GOT3 (cell line): ENCODE results near the gene IFNA16.
"Not testable (repeated sequence)": the region's sequence is repeated elsewhere in the genome, so short reads cannot be mapped to it uniquely, and the experiment has no call there.

ENCODE experiments used
- DNase-seq: peaks from one replicate; lab custom pipeline; 2025; ENCODE audit warnings: mixed read lengths; lab: John Stamatoyannopoulos, UW

The IFNA16 gene

GRCh38 chr9:21194867-21195776, 22.0 kb downstream of the IFNA16 start:
- not testable (repeated sequence) for DNase-seq

GRCh38 chr9:21187487-21187886, 29.6 kb downstream of the IFNA16 start, which contains the start of gene IFNA4:
IFNA4 (minus strand) TSS chr9:21187587; CDS start chr9:21187531, 56 bp downstream.
- DNase-seq = not testable (repeated sequence)

- DNase-seq = not testable (repeated sequence)
These were observed 34.0 kb downstream of the IFNA16 start for GRCh38 chr9:21182810-21183736.

GRCh38 chr9:21174671-21175070, 42.4 kb downstream of the IFNA16 start:
- no peak for DNase-seq

- DNase-seq = no peak
These were observed 45.0 kb downstream of the IFNA16 start for GRCh38 chr9:21172156-21172555.

GRCh38 chr9:21171351-21171750, 45.8 kb downstream of the IFNA16 start:
- DNase-seq = no peak

- not testable (repeated sequence) for DNase-seq
These were observed 50.6 kb downstream of the IFNA16 start, which contains the start of gene IFNA21 for GRCh38 chr9:21166560-21166959. IFNA21 (minus strand) TSS chr9:21166660; CDS start chr9:21166612, 48 bp downstream.
